Adrenal gland (tissue), 5 donors: Measurements from ENCODE around the gene DIAPH1.

ENCODE experiments used
- POLR2A ChIP-seq, 2 donors: fragments of 450-650 bp; IDR thresholded peaks; one replicate each; pipeline ENCODE4 v1.6.1; 2017; ENCODE audit warnings: antibody characterized with exemption in 2 of 2, mild to moderate bottlenecking in 2 of 2, moderate library complexity in 1 of 2
- TF ChIP-seq, protein P1 (sequence below), 6 experiments: fragments of 450-650 bp in 4 of 6; fragments of 200-600 bp in 2 of 6; sonication (generic) in 1 of 6; IDR thresholded peaks; 1 replicate in 5 of 6; 2 replicates in 1 of 6; pipeline versions ENCODE4 v1.5.1 to v1.8.0; 2016 to 2021; ENCODE audit warnings: antibody characterized with exemption in 6 of 6, mild to moderate bottlenecking in 2 of 6, moderate library complexity in 1 of 6
- donor health status: DM: no; HTN: no; CAD: no.

DNA sequence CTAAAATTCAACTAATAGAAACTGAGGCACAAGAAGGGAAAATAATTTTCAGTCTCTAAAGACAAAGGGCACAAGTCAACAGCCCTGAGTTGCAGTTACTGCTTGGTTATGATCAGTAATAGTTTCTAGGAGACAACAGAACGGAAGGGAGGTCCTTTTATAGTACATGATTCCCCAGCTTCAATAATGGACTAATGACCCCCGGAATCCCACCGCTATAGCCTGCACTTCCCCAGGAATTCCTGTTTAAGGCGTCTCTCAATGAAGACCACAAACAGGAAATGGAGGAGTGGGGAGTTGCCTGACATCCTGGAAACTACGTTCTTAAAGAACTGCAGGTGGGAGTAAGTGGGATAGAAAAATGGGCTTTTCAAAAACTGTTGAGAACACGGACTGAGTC, 60.6 kb downstream of the DIAPH1 start:
- TF ChIP-seq, protein P1, sequence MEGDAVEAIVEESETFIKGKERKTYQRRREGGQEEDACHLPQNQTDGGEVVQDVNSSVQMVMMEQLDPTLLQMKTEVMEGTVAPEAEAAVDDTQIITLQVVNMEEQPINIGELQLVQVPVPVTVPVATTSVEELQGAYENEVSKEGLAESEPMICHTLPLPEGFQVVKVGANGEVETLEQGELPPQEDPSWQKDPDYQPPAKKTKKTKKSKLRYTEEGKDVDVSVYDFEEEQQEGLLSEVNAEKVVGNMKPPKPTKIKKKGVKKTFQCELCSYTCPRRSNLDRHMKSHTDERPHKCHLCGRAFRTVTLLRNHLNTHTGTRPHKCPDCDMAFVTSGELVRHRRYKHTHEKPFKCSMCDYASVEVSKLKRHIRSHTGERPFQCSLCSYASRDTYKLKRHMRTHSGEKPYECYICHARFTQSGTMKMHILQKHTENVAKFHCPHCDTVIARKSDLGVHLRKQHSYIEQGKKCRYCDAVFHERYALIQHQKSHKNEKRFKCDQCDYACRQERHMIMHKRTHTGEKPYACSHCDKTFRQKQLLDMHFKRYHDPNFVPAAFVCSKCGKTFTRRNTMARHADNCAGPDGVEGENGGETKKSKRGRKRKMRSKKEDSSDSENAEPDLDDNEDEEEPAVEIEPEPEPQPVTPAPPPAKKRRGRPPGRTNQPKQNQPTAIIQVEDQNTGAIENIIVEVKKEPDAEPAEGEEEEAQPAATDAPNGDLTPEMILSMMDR (IDR thresholded peaks at IDR 0.05), result peak in 2 of 6 experiments; percentile 3 to 26
- TF ChIP-seq POLR2A (IDR thresholded peaks at IDR 0.05), result no peak
